NK-92 treated with Interleukin-12 subunit alpha and Interleukin-12 subunit beta, amount 100 ng/mL, for 24 hours (cell line): ENCODE results near the gene KCNIP1.

Source experiments
- DNase-seq: peaks from one replicate; lab custom pipeline; 2025; lab: John Stamatoyannopoulos, UW

KCNIP1 gene

DNA sequence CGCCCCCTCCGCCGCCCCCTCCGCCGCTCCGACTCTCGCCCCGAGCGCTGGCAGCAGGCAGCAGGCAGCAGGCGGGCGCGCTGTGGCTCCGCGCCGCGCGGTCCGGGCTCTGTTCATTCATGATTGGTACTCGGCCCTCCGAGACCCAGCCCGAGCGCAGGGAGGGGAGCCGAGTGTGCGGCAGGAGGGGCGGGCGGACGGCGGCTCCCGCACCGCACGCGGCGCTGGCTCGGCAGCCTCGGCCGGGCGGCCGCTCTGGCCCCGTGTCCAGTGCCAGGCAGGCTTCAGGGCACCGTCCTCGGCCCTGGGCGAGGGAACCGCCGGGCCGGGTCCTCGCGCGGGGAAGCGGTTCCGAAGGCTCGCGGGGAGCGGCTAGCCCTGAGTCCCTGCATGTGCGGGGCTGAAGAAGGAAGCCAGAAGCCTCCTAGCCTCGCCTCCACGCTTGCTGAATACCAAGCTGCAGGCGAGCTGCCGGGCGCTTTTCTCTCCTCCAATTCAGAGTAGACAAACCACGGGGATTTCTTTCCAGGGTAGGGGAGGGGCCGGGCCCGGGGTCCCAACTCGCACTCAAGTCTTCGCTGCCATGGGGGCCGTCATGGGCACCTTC lies at the start of gene KCNIP1:
Gene KCNIP1, plus strand, starts transcription at position 31 of the 607 bp plus-strand sequence.
- DNase-seq, result no peak

DNA sequence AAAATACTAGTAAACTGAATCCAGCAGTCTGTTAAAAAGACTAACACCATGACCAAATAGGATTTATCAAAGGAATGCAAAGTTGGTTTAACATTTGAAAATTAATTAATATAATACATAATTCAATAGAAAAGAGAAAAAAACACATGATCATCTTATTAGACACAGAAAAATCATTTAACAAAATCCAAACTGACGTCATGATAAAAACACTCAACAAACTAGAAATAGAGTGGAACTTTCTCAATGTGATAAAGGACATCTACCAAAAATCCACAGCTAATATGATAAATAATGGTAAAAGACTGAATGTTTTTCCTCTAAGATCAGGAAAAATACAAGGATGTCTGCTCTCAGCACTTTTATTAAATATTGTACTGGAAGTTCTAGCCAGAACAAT lies 40.4 kb upstream of the KCNIP1 start:
- no peak for DNase-seq

DNA sequence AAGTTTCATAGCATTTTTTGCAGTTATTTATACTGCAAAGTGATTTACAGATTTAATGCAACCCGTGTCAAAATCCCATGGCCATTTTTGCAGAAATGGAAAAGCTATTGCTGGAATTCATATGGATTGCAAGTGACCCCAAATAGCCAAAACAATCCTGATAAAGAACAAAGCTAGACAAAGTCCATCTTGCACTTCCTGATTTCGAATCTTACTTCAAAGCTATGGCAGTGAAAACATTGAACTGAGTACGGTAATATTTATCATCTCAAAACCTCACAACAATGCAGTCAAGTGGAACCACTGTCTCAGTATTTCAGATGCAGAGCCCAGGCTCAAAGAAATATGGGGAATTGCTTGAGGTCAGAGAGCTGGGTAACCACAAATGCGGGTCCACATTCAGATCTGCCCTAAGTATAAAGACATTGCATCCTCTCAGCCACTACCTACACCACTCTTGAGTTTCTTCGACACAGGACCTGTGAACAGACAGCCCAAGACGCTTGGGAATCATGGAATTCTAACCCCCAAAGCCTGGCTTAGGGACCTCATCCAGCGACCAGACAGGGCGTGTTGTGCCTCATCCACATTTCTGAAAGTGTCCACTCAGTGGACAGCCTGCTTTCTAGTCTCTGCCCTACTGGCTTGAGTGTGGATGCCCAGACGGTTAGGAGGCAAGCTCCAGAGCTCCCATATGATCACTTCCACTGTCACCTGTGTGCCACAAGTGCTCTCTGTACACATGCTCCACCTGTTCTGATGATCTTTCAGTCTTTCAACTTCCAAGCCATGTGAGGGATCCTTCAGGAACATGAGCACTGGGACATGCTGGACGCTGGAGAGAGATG lies 39.3 kb upstream of the KCNIP1 start:
- DNase-seq, result no peak

DNA sequence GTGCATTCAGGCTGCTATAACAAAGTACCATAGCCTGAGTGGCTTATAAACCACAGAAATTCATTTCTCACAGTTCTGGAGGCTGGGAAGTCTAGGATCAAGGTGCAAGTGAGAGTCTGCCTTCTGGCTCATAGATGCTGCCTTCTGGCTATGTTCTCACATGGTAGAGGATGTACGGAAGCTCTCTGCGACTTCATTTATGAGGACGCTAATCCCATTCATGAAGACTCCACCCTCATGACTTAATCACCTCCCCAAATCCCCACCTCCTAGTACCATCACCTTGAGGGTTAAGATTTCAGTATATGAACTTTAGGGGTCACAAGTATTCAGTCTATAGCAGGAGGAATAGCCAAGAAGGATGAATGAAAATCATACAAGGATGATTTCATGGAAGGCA lies 37.3 kb upstream of the KCNIP1 start:
- no peak for DNase-seq

DNA sequence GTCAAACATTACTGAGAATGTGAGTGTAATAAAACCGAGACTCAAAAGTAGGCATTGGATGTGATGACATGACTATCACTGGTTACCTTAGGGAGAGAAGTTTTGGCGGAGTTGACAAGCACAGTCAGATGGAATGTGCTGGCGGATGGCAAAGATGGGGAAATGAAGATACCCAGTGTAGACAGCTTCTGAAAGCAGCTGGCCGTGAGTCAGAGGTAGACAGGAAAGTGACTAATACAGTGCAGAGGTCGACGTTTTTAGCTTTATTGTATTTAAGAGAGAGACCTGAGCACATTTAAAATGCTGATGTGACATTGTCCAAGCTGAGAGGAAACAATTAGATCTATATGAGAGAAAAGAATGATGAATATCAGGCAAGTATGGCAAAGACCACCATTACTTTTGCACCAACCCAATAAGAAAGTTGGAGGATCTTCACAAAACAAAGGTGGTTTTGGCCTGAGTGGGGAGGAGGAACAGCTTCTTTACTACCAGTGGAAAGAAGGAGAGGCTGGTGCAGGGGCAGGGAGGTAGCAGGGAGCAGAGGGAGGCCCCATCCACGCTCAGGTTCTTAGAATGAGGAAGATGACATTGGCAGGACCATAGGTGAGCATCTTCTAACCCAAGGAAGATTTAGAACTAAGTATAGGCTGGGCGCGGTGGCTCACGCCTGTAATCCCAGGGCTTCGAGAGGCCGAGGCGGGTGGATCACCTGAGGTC lies 36.7 kb upstream of the KCNIP1 start:
- peak; percentile 49 for DNase-seq

DNA sequence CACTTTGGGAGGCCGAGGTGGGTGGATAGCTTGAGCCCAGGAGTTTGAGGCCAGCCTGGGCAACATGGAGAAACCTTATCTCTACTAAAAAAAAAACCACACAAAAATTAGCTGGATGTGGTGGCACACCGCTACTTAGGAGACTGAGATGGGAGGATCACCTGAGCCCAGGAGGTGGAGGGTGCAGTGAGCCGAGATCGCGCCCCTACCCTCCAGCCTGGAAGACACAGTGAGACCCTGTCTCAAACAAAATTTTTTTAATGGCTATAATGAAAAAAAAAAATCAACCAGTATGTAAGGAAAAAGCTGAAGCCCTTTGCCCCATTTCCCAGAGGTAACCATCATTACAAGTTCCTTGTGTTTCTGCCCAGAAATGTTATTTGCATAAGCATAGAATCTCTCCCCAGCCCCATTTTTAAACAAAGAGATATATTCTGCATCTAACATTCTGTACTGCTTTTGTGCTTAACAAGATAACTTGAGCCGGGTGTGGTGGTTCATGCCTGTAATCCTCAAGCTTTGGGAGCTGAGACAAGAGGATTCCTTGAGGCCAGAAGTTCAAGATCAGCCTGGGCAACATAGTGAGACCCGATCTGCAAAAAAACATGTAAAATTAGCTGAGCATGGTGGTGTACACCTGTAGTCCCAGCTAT lies 35.1 kb upstream of the KCNIP1 start:
- DNase-seq, result no peak

DNA sequence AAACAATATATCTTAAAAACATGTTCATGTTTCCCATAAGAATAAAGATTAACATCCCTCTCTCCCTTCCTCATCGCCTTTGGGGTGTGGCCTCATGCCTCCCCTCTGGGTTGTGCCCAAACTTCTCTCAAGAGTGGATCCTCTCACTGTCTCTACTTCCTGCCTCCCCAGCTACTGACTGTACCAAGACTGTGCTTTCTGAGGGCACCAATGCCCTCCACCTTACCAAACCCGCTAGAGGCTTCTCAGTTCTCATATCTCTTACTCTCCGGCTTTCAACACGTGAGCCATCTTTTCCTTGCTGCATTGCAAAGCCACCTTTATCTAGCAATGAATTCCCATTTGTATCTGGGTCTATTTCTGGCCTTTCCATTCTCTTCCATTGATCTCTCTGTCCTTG lies 34.4 kb upstream of the KCNIP1 start:
- no peak for DNase-seq

DNA sequence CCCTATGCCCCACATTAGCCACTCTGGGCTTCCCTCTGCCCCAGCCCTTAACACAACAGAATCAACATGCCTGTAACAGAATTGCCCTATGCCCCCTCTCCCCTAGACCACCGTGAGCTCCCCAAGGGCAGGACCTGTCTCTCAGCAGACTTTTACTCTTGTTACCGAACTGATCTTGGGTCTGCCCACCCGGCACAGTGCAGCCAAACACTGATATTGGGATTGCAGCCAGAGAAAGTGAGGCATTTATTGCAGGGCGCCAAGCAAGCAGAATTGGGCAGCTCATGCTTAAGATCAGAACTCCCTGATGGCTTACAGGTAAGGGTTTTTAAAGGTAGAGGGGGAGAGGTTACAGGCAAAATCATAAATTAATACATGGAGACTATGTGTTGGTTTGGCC lies 33.5 kb upstream of the KCNIP1 start:
- DNase-seq, result no peak

DNA sequence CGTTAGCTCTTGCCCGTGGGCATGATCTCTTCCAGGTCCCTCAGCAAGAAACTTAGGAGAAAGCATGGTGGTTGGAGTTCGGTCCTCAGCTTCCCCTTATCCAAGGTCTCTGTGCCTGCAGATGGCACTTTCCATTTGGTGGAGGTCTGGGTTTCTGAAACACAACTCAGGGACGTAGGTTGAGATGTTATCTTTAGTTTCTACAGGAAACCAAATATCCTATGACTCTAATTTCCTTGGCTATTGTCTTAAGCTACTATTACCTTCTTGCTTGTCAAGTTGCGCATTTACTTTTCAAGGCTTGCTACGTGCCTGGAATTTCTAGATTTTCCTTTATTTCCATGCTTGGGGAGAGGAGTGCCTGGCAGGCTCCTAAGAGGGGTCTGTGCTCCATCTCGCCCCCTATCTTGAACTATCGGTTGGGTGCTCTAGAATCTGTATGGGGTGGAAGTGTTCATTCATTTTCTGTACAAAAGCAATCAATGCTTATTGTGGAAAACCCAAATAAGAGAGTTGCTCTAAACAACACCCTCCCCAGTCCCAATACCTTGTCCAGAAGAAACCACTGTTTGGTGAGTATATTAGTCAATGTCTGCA lies 32.9 kb upstream of the KCNIP1 start:
- no peak for DNase-seq

DNA sequence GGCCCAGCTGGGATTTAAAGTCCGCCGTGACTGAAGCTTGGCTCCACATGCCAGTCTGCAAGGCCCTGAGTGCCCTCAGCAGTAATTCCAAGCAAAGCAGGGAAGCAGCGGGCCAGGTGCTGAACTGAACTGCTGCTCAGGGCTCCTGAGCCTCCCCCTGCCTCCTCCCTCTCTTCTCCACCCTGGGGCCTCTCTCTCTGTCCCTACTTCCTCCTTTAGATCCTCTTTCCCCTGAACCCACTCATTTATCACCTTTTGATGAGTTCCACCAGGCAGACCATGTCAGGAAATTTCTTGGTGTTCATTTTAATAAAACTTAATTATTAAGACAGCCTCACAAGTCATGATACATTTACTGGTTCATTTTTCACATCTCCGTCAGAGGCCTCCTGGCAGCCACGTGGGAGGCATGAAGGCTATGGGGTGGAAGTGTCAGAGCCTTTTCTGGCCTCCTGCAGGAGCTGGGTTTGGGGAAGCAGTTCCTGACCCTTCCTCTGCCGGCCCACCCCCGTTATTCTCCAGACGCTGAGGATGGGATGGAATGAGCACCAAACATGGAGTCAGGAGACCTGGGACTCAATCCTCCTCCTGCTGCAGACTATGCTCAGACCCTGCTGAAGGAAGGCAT lies 32.2 kb upstream of the KCNIP1 start:
- DNase-seq, result no peak

DNA sequence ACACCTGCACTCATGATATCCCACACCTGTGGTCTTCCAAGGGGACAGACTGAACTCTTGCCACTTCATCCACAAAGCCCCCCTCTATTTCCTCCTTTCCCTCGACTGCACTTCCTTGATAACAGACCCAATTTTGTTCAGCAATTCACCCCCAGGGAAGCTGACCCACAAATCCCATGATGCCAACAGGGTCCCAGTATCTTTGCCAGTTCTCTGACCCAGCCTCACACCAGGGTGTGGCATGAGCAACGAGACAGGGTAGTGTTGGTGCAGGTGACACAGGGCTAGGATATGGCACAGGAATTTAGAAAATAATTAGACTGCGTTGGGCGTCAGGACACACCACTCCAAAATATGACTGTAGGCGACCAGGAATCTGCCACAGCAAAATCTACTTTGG lies 30.2 kb upstream of the KCNIP1 start:
- no peak for DNase-seq

DNA sequence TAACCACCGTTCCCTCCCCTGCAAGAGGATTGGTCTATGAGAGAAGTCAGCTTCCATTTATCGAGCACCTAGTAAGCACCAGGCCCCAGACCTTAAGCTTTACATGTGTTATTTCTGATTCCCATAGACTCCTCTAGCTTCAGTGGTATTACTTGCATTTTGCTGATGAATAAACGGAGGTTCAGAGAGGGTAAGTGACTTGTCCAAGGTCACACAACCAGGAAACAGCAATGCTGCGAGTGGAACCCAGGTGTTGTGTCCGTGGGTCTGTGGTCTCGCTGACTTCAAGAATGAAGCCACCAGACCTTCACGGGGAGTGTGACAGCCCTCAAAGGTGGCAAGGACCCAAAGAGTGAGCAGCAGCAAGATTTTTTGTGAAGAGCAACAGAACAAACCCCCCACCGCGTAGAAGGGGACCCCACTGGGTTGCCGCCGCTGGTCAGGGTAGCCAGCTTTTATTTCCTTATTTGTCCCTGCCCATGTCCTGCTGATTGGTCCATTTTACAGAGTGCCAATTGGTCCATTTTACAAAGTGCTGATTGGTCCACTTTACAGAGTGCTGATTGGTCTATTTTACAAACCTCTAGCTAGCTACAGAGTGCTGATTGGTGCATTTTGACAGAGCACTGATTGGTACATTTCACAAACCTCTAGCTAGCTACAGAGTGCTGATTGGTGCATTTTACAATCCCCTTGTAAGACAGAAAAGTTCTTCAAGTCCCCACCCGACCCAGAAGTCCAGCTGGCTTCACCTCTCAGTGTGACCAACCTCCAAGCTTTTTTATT lies 29.1 kb upstream of the KCNIP1 start:
- DNase-seq, result no peak

DNA sequence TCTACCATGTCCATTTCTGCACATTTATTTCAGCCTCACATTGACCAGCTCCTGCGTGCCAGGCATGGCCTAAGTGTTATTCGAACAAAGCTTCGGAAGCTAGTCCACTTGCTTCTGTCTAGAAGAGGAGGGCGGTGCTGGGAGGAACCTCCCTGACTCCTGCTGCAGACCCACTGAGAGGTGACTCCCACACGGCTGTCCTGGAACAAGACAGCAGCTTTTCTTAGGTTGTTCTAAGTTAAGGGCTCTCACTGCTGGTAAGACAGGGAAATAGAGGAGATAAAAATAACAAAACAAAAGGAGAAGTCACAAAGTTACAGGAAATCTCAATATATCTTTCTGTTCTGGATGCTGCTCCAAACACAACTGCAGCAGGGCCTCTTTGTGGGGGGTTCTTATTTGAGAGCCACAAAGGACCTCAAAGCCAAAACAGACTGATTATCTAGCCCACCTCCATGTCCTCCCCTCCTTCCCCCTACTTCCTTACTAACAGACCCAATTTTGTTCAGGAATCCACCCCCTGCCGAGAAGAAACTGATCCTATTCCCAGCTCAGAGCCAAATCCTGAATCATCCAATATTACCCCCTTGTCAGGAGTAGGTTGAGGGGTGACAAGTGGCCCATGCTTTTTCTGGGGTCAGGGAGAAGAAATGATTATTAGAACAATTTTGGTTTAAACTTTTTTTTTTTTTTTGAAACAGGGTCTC lies 28.4 kb upstream of the KCNIP1 start:
- DNase-seq, result no peak

DNA sequence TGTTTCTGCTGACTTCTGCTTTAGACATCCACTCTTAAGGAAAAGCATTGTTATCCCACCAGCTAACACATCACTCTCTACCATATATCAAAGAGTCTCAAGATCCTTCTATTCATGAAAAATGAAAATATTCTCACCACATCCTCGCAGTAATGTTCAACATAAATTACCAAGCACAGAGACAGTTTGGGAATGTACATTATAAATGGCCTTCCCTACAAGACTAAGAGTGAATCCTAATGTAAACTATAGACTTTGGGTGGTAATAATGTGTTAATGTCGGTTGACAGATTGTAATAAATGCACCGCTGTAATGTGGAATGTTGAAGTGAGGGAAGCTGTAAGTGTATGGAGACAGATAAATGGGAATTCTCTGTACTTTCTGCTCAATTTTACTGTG lies 27.1 kb upstream of the KCNIP1 start:
- DNase-seq, result no peak

DNA sequence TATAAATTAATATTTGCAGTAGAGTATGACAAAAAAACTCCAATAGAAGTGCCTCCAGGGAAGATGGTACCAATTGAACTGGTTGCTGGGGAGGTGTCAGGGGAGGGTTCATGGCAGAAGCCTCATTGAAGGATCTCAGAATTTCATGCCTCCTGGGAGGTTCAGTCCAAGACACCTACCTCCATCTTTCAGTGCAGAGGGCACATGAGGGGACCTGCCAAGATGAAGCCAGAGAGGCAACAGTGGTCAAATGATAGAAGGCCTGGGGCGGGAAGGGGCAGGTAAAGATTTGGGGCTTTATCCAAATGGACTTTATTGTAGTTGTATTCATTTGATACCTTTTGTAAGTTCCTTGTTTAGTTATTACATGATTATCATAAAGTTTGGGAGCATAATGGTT lies 25.9 kb upstream of the KCNIP1 start:
- no peak for DNase-seq

DNA sequence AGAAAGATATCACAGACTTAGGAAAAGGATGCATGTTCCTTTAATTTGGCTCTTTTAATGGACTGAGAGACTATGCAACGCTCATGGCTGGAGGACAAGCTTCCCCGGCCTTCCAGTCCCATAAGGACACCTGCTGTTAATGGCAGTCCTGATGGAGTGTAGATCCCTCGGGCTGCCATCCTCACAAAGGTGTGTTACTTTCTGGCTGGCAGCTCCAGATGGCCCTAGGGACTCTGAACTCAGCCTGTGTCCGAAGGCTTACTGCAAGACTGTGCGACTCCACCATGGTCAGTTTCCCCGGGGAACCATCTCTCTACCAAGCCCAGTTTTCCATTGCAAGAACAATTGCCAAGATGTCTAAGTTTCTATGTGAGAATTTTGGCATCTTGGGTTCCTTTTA lies 25.5 kb upstream of the KCNIP1 start:
- DNase-seq, result no peak

DNA sequence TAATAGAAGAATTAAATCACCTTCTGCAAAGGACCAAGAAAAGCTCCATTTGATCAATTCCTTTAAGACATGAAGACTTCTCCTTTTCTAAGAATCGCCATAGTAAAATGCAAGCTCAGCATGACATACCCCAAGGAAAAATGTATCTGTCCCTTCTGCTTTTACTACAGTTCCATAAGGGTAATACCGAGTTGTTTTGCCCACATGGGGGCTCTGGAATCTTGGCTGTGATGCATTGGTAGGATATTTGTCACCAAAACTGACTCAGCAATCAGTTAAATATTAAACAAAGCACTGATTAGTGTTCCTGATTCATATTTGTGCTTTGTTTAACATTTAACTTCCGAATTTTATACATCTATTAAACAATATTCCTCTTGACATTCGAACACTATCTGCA lies 24.3 kb upstream of the KCNIP1 start:
- DNase-seq, result no peak

DNA sequence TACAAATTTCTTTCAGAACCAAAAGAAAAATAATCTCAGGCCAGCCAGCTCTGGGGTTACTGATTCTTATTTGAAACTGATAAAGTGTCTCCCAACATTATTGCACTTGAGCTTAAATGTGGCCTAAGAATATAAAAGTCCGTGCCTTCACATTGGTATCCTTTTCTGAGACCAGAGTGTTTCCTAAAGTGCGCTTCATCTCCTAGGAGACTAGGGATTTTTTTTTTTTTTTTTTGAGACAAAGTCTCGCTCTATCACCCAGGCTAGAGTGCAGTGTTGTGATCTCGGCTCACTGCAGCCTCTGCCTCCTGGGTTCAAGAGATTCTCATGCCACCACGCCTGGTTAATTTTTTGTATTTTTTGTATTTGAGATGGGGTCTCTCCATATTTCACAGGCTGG lies 23.6 kb upstream of the KCNIP1 start:
- DNase-seq, result no peak

DNA sequence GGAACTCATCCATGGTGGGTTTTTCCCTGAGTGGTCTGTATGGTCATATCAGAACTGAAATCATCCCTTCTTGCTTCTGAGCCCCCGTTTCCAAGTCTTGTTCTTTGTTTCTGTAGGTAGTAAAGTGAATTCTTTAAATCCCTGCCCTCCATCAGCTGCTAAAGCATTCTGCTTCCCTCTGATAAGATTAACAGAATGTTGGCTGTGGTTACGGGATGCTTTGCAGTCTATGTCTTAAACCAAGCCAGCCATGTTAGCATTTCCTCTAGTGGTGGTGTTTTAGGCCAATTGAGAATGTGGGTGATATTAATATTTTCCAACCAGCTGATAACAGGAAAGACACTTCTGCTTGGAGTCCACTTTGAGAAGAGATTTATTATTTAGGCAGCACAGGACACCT lies 22.0 kb upstream of the KCNIP1 start:
- no peak for DNase-seq

DNA sequence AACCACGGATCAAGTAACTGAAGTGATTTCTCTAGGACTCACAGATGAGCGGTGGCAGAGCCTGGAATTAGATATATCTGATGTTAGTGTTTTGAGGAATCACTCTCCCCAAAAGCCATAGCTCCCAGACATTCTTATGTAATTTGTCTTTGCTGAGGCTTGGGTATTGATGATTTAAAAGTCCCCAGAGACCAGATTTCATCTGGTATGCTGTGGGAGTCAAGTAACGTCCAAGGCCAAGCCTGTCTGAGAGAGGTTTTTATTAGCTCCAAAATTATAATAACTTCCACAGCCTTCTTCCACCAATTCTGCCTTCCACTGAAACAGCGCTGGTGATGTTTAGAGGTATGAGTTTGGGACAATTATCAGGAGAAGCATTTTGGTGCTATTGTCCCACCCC lies 21.3 kb upstream of the KCNIP1 start:
- no peak for DNase-seq
